ENCODE measurements around the gene ACTA1.

DNA sequence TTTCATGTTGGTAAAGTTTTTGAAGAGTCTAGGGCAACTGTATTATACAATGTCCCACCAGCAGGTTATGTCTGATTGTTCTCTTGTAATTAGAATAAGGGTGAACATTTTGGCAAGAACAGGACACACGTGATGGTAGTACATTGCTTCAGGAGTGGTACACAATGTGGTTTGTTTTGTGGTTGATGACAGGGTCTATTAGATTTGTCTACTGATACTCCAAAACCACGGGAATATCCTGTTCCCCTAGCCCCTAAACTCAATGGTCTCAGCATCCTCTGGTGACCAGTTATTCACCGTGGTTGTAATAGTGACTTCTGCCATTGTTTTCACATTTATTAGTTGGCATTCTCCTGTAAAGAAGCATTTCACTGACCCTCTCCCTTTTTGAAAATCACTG lies 22.1 kb upstream of the ACTA1 start:
- TF ChIP-seq POLR2A (IDR thresholded peaks at IDR 0.05; ENCODE audit: low read length) (no peak), GATA1 (IDR thresholded peaks at IDR 0.05; ENCODE audit: low read depth, low read length) (no peak)

Measured in erythroblast (primary cell).